22Rv1 (cell line): ENCODE data around the gene ITPKB.

Source experiments
- H3K27ac ChIP-seq: fragments of 450-650 bp; 2 replicates; pipeline ENCODE4 v1.5.1; 2017
- ZFX ChIP-seq: fragments of 450-650 bp; IDR thresholded peaks from 2 replicates; pipeline ENCODE4 v1.6.1; 2017; ENCODE audit warnings: antibody characterized with exemption, borderline replicate concordance
- TF ChIP-seq, protein P1 (sequence below): fragments of 450-650 bp; IDR thresholded peaks from 2 replicates; pipeline ENCODE4 v1.5.1; 2017; ENCODE audit warnings: mild to moderate bottlenecking

Gene ITPKB

GRCh38 chr1:226708342-226708780 is 30.7 kb downstream of the ITPKB start:
- H3K27ac ChIP-seq = no peak overlapping the region
- no peak for TF ChIP-seq ZFX
- TF ChIP-seq, protein P1, sequence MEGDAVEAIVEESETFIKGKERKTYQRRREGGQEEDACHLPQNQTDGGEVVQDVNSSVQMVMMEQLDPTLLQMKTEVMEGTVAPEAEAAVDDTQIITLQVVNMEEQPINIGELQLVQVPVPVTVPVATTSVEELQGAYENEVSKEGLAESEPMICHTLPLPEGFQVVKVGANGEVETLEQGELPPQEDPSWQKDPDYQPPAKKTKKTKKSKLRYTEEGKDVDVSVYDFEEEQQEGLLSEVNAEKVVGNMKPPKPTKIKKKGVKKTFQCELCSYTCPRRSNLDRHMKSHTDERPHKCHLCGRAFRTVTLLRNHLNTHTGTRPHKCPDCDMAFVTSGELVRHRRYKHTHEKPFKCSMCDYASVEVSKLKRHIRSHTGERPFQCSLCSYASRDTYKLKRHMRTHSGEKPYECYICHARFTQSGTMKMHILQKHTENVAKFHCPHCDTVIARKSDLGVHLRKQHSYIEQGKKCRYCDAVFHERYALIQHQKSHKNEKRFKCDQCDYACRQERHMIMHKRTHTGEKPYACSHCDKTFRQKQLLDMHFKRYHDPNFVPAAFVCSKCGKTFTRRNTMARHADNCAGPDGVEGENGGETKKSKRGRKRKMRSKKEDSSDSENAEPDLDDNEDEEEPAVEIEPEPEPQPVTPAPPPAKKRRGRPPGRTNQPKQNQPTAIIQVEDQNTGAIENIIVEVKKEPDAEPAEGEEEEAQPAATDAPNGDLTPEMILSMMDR = no peak

DNA sequence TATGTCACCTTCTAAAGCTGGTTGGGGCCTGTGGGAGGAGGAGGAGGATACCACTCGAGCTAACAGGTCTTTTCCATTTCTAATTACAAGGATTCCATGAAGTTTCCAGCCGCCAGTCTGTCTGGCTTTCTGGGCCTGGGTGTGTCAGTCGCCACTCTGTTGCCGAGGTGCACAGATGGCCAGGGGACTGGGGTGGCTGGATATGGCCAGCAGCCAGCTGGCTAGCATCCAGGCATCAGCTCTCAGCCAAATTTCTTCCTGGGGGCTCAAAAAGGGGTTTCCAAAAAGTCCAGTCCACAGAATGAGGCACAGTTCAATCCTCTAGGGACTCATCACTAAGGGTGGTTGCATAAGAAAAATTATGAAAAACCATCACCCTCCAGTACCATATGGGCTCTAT is 32.4 kb downstream of the ITPKB start:
- TF ChIP-seq ZFX = no peak
- TF ChIP-seq, protein P1 = no peak
- H3K27ac ChIP-seq = no peak overlapping the region

DNA sequence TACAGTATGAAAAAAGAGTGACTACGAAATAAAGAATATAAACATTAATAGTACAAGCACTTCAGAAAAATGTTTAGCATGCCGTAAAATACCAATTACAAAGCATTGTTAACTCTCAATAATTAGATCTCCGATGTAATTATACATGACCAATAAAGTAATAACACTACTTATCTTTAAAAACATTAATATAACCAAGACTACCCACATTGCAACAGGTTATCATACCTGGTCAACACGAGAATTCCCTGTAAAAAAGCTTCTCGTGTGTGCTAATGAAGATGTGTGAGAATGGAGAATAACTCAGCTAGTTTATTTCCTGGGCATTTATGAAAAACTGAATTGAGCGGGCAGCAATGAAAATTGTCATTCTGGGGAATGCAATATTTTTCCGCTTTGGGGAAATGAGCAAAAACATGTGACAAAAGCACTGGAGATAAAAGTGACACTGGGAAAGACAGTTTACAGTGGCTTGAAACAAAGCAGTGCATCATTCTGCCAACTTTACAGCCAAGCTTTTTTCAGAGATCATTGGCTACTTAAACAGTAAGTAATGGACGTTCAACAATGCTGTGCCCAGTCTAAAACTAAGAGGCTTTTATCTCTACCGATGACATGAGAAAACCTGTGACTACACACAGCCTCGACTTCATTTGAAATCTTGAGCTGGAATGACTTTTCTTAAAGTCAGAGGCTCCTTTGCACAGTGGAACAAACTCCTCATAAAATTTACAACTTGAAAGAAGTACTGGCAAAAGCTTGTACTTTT is 34.7 kb downstream of the ITPKB start:
- TF ChIP-seq, protein P1 = no peak
- no peak for TF ChIP-seq ZFX

GRCh38 chr1:226702957-226703831 is 35.9 kb downstream of the ITPKB start:
- TF ChIP-seq, protein P1 = 0 out of 2 replicates have a peak, but pooled peaks have one; percentile 9
- no peak for TF ChIP-seq ZFX
- peak overlapping the region; percentile 76 for H3K27ac ChIP-seq

More for the DNA sequence above, 34.7 kb downstream of the ITPKB start:
- H3K27ac ChIP-seq = no peak overlapping the region

DNA sequence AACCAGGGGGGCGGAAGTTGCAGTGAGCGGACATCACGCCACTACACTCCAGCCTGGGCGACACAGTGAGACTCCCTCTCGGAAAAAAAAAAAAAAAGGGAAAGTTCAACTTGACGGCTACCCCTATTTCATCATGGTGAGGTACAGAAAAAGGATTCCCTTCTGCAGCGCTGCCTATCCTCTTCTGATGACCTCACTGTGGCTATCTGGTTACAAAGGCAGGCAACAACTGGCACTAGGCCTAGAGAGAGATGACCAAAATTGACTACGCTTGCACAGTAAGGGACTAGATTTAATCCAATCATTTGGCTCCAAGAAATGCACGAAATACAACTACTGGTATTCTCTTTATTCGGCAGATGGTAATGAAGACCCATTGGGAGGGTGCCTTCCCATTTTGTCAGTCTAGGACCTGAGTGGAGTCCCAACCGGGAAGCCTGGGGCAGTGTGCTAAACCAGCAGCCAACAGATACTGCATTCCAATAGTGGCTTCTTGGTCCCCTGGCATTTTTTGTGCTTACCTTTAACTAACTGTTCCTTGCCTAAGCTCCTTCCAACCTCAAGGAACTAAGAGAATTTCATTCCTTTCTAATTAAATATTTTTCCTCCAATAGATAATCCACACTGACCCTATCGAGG is 36.6 kb downstream of the ITPKB start:
- TF ChIP-seq, protein P1 = no peak
- TF ChIP-seq ZFX = no peak
- peak overlapping the region; percentile 76 for H3K27ac ChIP-seq

- TF ChIP-seq ZFX = no peak
- TF ChIP-seq, protein P1 = no peak
- H3K27ac ChIP-seq = no peak overlapping the region
These were observed 38.2 kb downstream of the ITPKB start for GRCh38 chr1:226700861-226701260.
